ENCODE results near the gene UGT1A4. TPM values are rescaled to one million over a fixed set of nuclear protein-coding genes. Genes with fewer than 3 reads are reported as not detected.

UGT1A4 gene
- total RNA-seq, 1 donor from 2014 or later, result not detected

GRCh38 chr2:233800208-233800607 lies 81.7 kb downstream of the UGT1A4 start:
- intact Hi-C loops (cut with DNase I), result no loop called here
- DNase-seq (ENCODE audit: low spot score), result no peak
- no peak for ATAC-seq

GRCh38 chr2:233801357-233802131 lies 83.0 kb downstream of the UGT1A4 start:
- intact Hi-C loops (cut with DNase I), result no loop called here
- DNase-seq (ENCODE audit: low spot score), result no peak
- no peak for ATAC-seq

GRCh38 chr2:233802132-233802815 lies 83.7 kb downstream of the UGT1A4 start:
- DNase-seq (ENCODE audit: low spot score), result no peak
- no peak for ATAC-seq
- intact Hi-C loops (cut with DNase I), result no loop called here

- intact Hi-C loops (cut with DNase I), result no loop called here
- no peak for DNase-seq (ENCODE audit: low spot score)
- ATAC-seq, result no peak
These were observed 84.9 kb downstream of the UGT1A4 start for GRCh38 chr2:233803292-233803911.

GRCh38 chr2:233803994-233804393 lies 85.5 kb downstream of the UGT1A4 start:
- intact Hi-C loops (cut with DNase I), result no loop called here
- DNase-seq (ENCODE audit: low spot score) (no peak), ATAC-seq (no peak)

GRCh38 chr2:233807215-233807865 lies 88.8 kb downstream of the UGT1A4 start:
- intact Hi-C loops (cut with DNase I), result no loop called here
- DNase-seq (ENCODE audit: low spot score), result peak; percentile 41

GRCh38 chr2:233807966-233808935 lies 89.7 kb downstream of the UGT1A4 start:
- ATAC-seq, result no peak
- intact Hi-C loops (cut with DNase I), result no loop called here
- peak; percentile 38 for DNase-seq (ENCODE audit: low spot score)

More at GRCh38 chr2:233807215-233807865, 88.8 kb downstream of the UGT1A4 start:
- no peak for ATAC-seq

- intact Hi-C loops (cut with DNase I), result no loop called here
- ATAC-seq (no peak), DNase-seq (ENCODE audit: low spot score) (peak; percentile 5)
These were observed 91.8 kb downstream of the UGT1A4 start for GRCh38 chr2:233810385-233810784.

GRCh38 chr2:233811087-233811486 lies 92.6 kb downstream of the UGT1A4 start:
- intact Hi-C loops (cut with DNase I), result no loop called here
- DNase-seq (ENCODE audit: low spot score), result peak; percentile 22
- no peak for ATAC-seq

- ATAC-seq, result no peak
- DNase-seq (ENCODE audit: low spot score), result peak; percentile 28
- intact Hi-C loops (cut with DNase I), result no loop called here
These were observed 93.2 kb downstream of the UGT1A4 start for GRCh38 chr2:233811732-233812131.

GRCh38 chr2:233813236-233814055 lies 94.9 kb downstream of the UGT1A4 start:
- intact Hi-C loops (cut with DNase I), result no loop called here
- DNase-seq (ENCODE audit: low spot score), result peak; percentile 18
- ATAC-seq, result no peak

GRCh38 chr2:233814056-233814835 lies 95.7 kb downstream of the UGT1A4 start:
- no peak for ATAC-seq
- DNase-seq (ENCODE audit: low spot score), result peak; percentile 26
- intact Hi-C loops (cut with DNase I), result no loop called here

GRCh38 chr2:233815861-233816260 lies 97.3 kb downstream of the UGT1A4 start:
- ATAC-seq (no peak), DNase-seq (ENCODE audit: low spot score) (no peak)
- intact Hi-C loops (cut with DNase I), result no loop called here

- ATAC-seq (no peak), DNase-seq (ENCODE audit: low spot score) (peak; percentile 19)
- intact Hi-C loops (cut with DNase I), result no loop called here
These were observed 97.8 kb downstream of the UGT1A4 start for GRCh38 chr2:233816334-233816733.

- DNase-seq (ENCODE audit: low spot score) (peak; percentile 41), ATAC-seq (no peak)
- intact Hi-C loops (cut with DNase I), result no loop called here
These were observed 98.2 kb downstream of the UGT1A4 start for GRCh38 chr2:233816771-233817170.

- no peak for ATAC-seq
- peak; percentile 21 for DNase-seq (ENCODE audit: low spot score)
- intact Hi-C loops (cut with DNase I), result no loop called here
These were observed 98.9 kb downstream of the UGT1A4 start for GRCh38 chr2:233817361-233817911.
